HG02623 (cell line): Measurements from ENCODE around the gene BLOC1S6.
A peak's percentile ranks its signal among the peaks of the same experiment; 100 is the strongest.
"Not testable (repeated sequence)": the region's sequence is repeated elsewhere in the genome, so short reads cannot be mapped to it uniquely, and the experiment has no call there.

Source experiments
- ATAC-seq: cut with Tn5 transposase; IDR thresholded peaks from one replicate; pipeline ENCODE4 v1.9.1; 2021; ENCODE audit warnings: moderate library complexity; ENCODE audit not compliant: unreplicated experiment

The BLOC1S6 gene

GRCh38 chr15:45637552-45638033 lies 50.4 kb downstream of the BLOC1S6 start:
- peak; percentile 39 for ATAC-seq

- no peak for ATAC-seq
Observed at GRCh38 chr15:45640616-45641015, 53.4 kb downstream of the BLOC1S6 start.

DNA sequence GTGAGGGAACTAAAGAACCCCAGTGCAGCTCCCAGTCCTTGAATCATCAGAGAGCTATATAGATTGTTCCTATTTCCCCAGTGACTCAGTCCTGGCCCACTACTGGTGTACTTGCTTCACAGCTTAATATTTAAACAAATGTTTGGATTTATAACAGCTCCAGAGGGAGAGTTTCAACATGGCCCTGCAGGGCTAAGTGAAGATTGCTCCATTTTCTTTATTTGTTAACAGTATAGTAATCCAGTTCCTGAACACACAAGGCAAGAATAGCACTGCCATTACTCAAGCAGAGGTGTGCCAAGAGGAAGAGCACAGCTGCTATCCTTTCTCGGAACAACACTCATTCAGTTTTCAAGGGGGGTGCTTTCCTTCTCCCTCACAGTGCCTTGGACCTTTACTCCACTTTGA lies 54.2 kb downstream of the BLOC1S6 start:
- no peak for ATAC-seq

- no peak for ATAC-seq
Observed at GRCh38 chr15:45641999-45642932, 55.1 kb downstream of the BLOC1S6 start.

DNA sequence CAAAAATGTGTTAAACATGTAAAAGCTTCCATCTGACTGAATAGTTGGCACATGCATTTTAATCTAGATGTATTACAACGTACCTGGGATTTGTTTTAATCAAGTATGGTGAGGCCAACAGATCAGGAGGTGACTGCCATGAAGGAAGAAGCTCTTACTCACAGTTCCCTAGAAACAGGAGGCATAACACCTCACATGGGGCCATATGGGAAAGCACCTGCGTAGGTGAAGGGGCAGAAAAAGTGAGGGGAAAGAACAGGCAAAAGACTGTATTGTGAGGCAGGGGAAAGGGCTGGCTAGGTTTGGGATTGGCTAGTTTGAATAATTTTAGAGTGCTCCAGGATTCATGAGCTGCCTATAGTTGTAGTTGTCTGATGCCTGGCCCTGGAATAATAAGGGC lies 57.3 kb downstream of the BLOC1S6 start:
- ATAC-seq = no peak

DNA sequence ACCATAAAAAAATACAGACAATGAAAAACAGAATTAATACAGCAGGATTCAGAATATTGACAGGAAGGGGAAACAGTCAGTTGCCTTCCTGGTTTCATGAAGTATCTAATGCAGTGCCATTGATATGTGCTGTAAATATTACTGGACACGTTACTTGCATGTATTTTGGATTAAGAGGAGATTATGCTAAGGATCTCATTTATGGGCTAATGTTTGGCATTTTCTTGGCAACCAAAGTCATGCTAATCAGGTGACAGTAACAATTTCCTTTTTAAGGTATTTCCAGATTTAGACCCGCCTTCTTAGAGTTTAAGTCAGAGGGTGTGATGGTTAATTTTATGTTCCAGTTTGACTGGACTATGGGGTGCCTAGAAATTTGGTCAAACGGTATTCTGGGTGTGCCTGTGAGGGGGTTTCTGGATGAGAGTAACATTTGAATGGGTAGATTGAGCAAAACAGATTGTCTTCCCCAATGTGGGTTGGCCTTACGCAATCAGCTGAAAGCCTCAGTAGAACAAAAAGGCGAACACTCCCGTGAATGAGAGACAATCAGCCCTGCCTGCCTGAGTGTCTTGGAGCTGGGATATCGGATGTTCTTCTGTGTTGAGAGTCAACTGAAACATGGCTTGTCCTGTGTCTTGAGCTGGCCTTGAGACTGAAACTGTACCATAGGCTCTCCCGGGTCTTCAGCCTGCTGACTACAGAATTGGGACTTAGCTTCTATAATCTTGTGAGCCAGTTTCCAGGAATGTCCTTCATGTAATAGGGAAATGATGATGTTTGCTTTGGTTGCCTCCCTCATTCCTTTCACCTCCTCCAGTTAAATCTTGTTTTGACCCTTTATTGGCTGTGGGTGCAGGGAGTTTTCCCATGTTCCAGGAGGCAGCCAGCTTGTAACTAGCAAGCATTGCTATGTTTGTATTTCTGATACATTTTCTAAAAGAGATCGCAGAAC lies 58.1 kb downstream of the BLOC1S6 start:
- no peak for ATAC-seq

DNA sequence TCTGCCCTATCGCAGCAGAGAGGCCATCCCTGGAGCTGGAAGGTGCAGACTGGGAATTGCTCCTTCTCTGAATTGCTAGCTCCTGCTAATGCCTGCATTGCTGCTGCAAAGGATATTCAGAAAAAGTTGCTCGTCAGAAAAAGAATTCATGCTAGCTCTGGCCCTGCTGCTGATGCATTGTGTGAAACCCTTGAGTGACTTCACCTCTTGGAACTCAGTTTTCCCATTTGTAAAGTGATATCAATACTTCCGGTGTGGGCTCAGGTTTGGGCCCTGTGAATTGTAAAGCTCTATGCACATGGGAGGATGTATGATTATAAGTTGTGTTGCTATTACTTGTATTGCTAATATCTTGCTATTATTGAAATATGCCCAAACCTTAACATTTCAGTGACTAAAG lies 59.0 kb downstream of the BLOC1S6 start:
- no peak for ATAC-seq

DNA sequence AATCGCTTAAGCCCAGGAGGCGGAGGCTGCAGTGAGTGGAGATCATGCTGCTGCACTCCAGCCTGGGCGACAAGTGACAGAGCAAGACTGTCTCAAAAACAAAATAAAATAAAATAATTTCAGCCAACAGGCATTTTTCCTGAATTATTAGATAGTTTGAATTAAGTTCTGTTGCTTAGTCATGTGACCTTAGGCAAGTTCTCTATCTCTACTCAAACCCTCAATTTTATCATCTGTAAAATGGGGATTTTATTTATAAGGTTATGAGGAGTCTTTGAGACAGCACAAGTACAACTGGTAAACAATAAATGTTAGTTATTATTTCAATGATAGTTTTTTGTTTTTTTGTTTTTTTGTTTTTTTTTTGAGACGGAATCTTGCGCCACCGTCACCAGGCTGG lies 60.6 kb downstream of the BLOC1S6 start:
- no peak for ATAC-seq

- no peak for ATAC-seq
Observed at GRCh38 chr15:45648521-45649200, 61.5 kb downstream of the BLOC1S6 start.

GRCh38 chr15:45650007-45650406 lies 62.8 kb downstream of the BLOC1S6 start:
- ATAC-seq = not testable (repeated sequence)

- no peak for ATAC-seq
Observed at GRCh38 chr15:45650889-45651525, 63.8 kb downstream of the BLOC1S6 start.

GRCh38 chr15:45653702-45654424 lies 66.7 kb downstream of the BLOC1S6 start:
- no peak for ATAC-seq

GRCh38 chr15:45654749-45655148 lies 67.6 kb downstream of the BLOC1S6 start:
- no peak for ATAC-seq

DNA sequence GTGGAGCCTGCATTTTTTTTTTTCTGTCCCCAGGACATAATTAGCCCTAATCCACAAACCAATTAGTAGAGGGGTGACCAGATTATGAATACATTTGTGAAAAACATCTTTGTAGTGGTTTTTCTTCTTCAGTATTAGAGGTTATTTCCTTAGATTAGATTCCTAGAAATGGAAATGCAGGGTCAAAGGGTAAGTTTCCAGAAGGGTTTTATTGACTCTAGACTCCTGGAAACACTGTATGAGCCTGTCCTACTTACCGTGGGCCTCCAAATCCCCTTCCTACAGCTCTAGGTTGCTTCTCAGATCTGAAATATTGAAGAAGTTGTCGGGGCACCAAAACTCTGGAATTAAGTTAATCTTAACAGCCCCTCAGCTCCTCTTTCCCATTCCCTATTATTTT lies 70.1 kb downstream of the BLOC1S6 start:
- no peak for ATAC-seq

DNA sequence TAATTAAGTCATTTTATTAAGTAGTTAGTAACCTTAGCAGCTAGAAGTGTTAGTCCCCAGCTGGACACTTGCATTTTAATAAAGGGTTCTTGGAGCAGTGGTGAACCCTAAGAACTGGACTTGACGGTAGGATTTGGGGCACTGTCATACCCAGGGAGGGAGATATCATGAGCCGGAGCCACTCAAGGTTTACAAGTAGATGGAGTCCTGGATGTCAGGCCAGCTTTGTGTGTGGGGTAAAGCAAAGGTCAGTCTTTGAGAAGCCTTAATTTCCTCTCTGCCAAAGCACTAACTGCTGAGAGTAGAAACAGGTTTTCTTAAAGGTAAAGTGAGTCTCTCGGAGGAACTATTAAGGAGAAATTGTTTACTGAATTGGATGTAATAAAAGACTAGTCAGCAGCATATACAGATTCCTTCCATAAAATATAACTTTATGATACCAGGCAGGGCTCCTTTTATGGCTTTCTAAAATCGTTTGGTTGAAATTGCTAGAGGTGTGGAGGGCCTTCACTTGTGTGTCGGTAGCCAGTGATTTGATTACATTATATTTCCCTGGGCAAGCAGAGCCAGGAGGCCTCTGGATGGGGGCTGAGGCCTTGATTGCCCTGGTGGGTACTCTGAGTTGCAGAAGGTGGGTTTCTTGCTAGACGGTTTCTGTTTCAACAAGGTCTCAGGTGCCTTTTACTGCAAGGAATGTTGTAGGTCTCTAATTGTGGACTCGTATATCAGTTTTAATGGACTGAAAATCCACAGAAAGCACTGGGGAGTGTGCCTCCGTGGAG lies 70.8 kb downstream of the BLOC1S6 start:
- ATAC-seq = no peak
